Lung (tissue), 12 donors: ENCODE measurements around the gene HCLS1. TPM values are rescaled to one million over a fixed set of nuclear protein-coding genes. Genes with fewer than 3 reads are reported as not detected.
A peak's percentile ranks its signal among the peaks of the same experiment; 100 is the strongest.

Experiments
- ATAC-seq: fragments of 200-7000 bp; cut with Tn5 transposase; one replicate; pipeline ENCODE4 v1.9.1; 2020; ENCODE audit warnings: moderate number of reproducible peaks; ENCODE audit not compliant: insufficient read depth, low FRiP score
- DNase-seq, 3 donors: peaks; one replicate each; pipeline ENCODE4 v3.0.0-alpha.2; 2013 to 2017
- H3K27ac ChIP-seq, 2 donors: one replicate each; pipeline ENCODE4 v1.5.1; 2013; ENCODE audit warnings: mild to moderate bottlenecking in 2 of 2, moderate library complexity in 2 of 2, control low read depth in 1 of 2, inconsistent platforms in 1 of 2, low read depth in 1 of 2, low read length in 1 of 2
- H3K27me3 ChIP-seq, 3 donors: one replicate each; pipeline ENCODE4 v1.5.1; 2013; ENCODE audit warnings: low read length in 2 of 3; ENCODE audit not compliant: control insufficient read depth in 3 of 3, insufficient read depth in 3 of 3
- H3K36me3 ChIP-seq, 4 donors: one replicate each; pipeline ENCODE4 v1.5.1; 2013; ENCODE audit warnings: low read length in 4 of 4, mild to moderate bottlenecking in 1 of 4, moderate library complexity in 1 of 4; ENCODE audit not compliant: control insufficient read depth in 4 of 4, insufficient read depth in 4 of 4
- H3K4me1 ChIP-seq, 5 donors: one replicate each; pipeline ENCODE4 v1.5.1; 2013; ENCODE audit warnings: low read length in 5 of 5, mild to moderate bottlenecking in 2 of 5, moderate library complexity in 1 of 5; ENCODE audit not compliant: control insufficient read depth in 5 of 5, insufficient read depth in 5 of 5
- H3K4me3 ChIP-seq: one replicate; pipeline ENCODE4 v1.5.1; 2013; ENCODE audit warnings: mild to moderate bottlenecking, control low read depth, moderate library complexity
- H3K9ac ChIP-seq, 2 donors: one replicate each; pipeline ENCODE4 v1.5.1; 2013; ENCODE audit warnings: low read length in 2 of 2, control low read depth in 1 of 2; ENCODE audit not compliant: insufficient read depth in 1 of 2
- H3K9me3 ChIP-seq, 4 donors: one replicate each; pipeline ENCODE4 v1.5.1; 2013; ENCODE audit warnings: low read length in 3 of 4, mild to moderate bottlenecking in 1 of 4, moderate library complexity in 1 of 4; ENCODE audit not compliant: control insufficient read depth in 4 of 4, insufficient read depth in 3 of 4
- WGBS, 2 donors: extraction: QIAGEN DNeasy Blood & Tissue Kit; methylation state at CpG; one replicate each; pipeline ENCODE4 v1.1.7; 2013; 5-methylcytosine and 5-hydroxymethylcytosine counted together
- polyA plus RNA-seq, 2 donors: library from polyadenylated mRNA; stranded (reverse); fragments of 200-250 nt; gene quantifications; one replicate each; pipeline ENCODE4 v1.2.1, GENCODE V29; 2013
- total RNA-seq, 2 donors: library from RNA; depleted of rRNA in 1 of 2; stranded (reverse); fragments of >200 nt in 1 of 2; gene quantifications; one replicate each; pipeline ENCODE4 v1.2.1, GENCODE V29; 2014 to 2021
- TF ChIP-seq, protein P1 (sequence below): IDR thresholded peaks from 2 replicates; pipeline ENCODE4 v1.5.1; 2012; ENCODE audit warnings: mild to moderate bottlenecking; ENCODE audit errors: control extremely low read depth, extremely low read depth
- donor health status: control.
- donor health status: control.
- donor health status: Bipolar disorder and iron deficiency.
- donor health status: healthy.
- donor health status: DM: yes; HTN: yes; CAD: no.

The HCLS1 gene
- total and polyA plus RNA-seq, 4 donors: 23.9 to 240 (median 69.3) TPM

- peaks cover 0 to 2% (median 0%) of the 10 kb centered on the region in 4 donors for H3K9me3 ChIP-seq
- no peak overlapping the region for H3K27ac ChIP-seq
- WGBS, 2 donors: 95 to 98% methylated on average over 6 of the region's 6 CpGs
- peaks cover 0 to 1% (median 0%) of the 10 kb centered on the region in 5 donors for H3K4me1 ChIP-seq
- DNase-seq (no peak), ATAC-seq (no peak)
- no peaks in the 10 kb centered on the region for H3K27me3 ChIP-seq
- H3K9ac ChIP-seq: no peak overlapping the region
- no peak overlapping the region for H3K4me3 ChIP-seq
- TF ChIP-seq, protein P1, sequence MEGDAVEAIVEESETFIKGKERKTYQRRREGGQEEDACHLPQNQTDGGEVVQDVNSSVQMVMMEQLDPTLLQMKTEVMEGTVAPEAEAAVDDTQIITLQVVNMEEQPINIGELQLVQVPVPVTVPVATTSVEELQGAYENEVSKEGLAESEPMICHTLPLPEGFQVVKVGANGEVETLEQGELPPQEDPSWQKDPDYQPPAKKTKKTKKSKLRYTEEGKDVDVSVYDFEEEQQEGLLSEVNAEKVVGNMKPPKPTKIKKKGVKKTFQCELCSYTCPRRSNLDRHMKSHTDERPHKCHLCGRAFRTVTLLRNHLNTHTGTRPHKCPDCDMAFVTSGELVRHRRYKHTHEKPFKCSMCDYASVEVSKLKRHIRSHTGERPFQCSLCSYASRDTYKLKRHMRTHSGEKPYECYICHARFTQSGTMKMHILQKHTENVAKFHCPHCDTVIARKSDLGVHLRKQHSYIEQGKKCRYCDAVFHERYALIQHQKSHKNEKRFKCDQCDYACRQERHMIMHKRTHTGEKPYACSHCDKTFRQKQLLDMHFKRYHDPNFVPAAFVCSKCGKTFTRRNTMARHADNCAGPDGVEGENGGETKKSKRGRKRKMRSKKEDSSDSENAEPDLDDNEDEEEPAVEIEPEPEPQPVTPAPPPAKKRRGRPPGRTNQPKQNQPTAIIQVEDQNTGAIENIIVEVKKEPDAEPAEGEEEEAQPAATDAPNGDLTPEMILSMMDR: no peak
- no peaks in the 10 kb centered on the region for H3K36me3 ChIP-seq
Measured at GRCh38 chr3:121621491-121621890, 39.2 kb downstream of the HCLS1 start.

GRCh38 chr3:121619691-121620090, 41.0 kb downstream of the HCLS1 start:
- H3K9ac ChIP-seq: no peak overlapping the region
- ATAC-seq: no peak
- no peak for DNase-seq
- WGBS, 2 donors: 92 to 99% methylated on average over 2 of the region's 2 CpGs
- peaks cover 0 to 1% (median 0%) of the 10 kb centered on the region in 5 donors for H3K4me1 ChIP-seq
- peak overlapping the region in 1 of 2 donors; percentile 23 for H3K27ac ChIP-seq
- H3K27me3 ChIP-seq: no peaks in the 10 kb centered on the region
- H3K36me3 ChIP-seq: no peaks in the 10 kb centered on the region
- peaks cover 0 to 2% (median 0%) of the 10 kb centered on the region in 4 donors for H3K9me3 ChIP-seq
- TF ChIP-seq, protein P1: no peak
- H3K4me3 ChIP-seq: no peak overlapping the region

DNA sequence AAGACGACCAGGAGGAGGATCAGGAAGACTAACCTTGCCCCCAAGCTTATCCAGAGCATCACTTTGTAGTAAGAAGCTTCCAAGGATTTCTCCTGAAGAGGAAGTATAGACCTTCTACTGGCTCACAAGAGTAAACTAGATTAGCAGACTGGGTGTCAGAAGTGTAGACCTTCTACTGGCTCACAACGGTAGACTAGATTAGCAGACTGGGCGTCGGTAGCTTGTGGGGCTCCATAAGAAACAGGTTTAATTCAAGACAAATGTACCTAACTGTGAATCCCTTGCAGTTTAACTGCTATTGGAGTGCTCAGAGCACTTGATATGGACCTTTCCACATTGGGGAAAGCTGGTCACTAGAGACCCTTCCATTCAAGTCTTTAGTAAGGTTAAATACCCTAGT, 54.6 kb downstream of the HCLS1 start:
- H3K4me1 ChIP-seq: peaks cover 0 to 22% (median 0%) of the 10 kb centered on the region in 5 donors
- ATAC-seq (no peak), DNase-seq (no peak)
- H3K27me3 ChIP-seq: no peaks in the 10 kb centered on the region
- H3K9ac ChIP-seq: no peak overlapping the region
- no peaks in the 10 kb centered on the region for H3K36me3 ChIP-seq
- no peaks in the 10 kb centered on the region for H3K9me3 ChIP-seq
- peak overlapping the region in 1 of 2 donors; percentile 23 for H3K27ac ChIP-seq
- 94 to 95% methylated on average over 4 of the region's 4 CpGs for WGBS, 2 donors
- no peak overlapping the region for H3K4me3 ChIP-seq
- TF ChIP-seq, protein P1: no peak

DNA sequence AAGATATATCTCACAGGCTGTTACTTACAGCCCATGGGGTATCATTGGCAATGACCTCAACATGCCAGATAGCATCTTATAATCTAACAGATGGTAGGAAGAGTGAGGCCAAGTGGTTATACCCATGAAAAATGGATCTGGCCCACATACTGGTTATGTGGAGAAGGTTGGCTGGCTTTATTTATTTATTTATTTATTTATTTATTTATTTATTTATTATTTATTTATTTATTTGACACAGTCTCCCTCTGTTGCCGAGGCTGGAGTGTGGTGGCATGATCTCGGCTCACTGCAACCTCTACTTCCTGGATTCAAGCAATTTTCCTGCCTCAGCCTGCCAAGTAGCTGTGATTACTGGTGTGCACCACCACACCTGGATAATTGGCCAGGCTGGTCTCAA, 55.9 kb downstream of the HCLS1 start:
- H3K27me3 ChIP-seq: no peaks in the 10 kb centered on the region
- no peak for ATAC-seq
- no peak overlapping the region for H3K9ac ChIP-seq
- H3K36me3 ChIP-seq: no peaks in the 10 kb centered on the region
- no peak overlapping the region for H3K27ac ChIP-seq
- TF ChIP-seq, protein P1: no peak
- H3K4me1 ChIP-seq: peaks cover 0 to 22% (median 0%) of the 10 kb centered on the region in 5 donors
- 91 to 95% methylated on average over 2 of the region's 2 CpGs for WGBS, 2 donors
- H3K4me3 ChIP-seq: no peak overlapping the region
- no peak for DNase-seq
- H3K9me3 ChIP-seq: no peaks in the 10 kb centered on the region
